ENCODE results near the gene KCNK7. TPM values are rescaled to one million over a fixed set of nuclear protein-coding genes. Genes with fewer than 3 reads are reported as not detected.

The KCNK7 gene
- total RNA-seq, 2 experiments from 2014 or later, result 4.9 to 5.0 TPM

DNA sequence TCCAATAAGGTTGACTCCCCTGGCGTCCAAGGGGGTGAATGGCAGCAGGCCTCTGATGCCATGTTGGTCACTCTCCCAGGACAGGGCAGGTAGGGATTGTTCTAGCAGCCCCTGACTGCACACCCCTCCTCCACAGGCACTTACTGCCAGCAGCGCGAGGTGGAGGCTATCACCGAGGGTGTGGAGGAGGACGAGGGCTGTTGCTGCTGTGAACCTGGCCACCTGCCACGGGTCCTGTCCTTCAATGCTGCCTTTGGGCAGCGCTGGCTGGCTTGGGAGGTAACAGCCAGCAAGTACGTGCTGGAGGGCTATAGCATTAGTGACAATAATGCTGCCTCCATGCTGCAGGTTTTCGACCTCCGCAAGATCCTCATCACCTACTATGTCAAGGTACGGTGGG, 34.6 kb upstream of the KCNK7 start:
- H3K4me1 ChIP-seq (ENCODE audit: insufficient read depth, low read length), result peaks cover 25% of the 10 kb centered on the region
- TF ChIP-seq, protein P1, sequence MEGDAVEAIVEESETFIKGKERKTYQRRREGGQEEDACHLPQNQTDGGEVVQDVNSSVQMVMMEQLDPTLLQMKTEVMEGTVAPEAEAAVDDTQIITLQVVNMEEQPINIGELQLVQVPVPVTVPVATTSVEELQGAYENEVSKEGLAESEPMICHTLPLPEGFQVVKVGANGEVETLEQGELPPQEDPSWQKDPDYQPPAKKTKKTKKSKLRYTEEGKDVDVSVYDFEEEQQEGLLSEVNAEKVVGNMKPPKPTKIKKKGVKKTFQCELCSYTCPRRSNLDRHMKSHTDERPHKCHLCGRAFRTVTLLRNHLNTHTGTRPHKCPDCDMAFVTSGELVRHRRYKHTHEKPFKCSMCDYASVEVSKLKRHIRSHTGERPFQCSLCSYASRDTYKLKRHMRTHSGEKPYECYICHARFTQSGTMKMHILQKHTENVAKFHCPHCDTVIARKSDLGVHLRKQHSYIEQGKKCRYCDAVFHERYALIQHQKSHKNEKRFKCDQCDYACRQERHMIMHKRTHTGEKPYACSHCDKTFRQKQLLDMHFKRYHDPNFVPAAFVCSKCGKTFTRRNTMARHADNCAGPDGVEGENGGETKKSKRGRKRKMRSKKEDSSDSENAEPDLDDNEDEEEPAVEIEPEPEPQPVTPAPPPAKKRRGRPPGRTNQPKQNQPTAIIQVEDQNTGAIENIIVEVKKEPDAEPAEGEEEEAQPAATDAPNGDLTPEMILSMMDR (IDR thresholded peaks at IDR 0.05), result no peak

DNA sequence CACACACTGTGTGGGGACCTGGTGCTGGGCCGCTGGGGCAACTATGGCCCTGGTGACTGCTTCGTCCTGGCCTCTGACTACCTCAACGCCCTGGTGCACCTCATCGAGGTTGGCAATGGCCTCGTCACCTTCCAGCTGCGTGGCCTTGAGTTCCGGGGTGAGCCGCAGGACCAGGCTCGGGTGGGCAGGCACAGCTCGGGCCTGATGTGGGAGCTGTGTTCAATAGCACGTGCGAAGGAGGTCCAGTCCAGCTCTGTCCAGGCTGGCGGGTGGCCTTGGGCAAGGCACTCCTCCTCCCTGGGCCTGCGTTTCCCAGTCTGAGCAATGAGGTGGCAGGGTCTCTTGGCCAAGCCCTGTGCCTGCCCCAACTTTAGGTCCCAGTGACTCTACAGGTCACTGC, 34.0 kb upstream of the KCNK7 start:
- Histone ChIP-seq H3K36me3 (ENCODE audit: insufficient read depth, low read length) (peaks cover 90% of the 10 kb centered on the region), H3K4me1 (ENCODE audit: insufficient read depth, low read length) (peaks cover 25% of the 10 kb centered on the region), H3K9me3 (ENCODE audit: control insufficient read depth in 1 of 2, insufficient read depth in 1 of 2, low read length in 2 of 2) (no peaks in the 10 kb centered on the region), H3K4me3 (ENCODE audit: low read length) (no peak overlapping the region), H3K27me3 (ENCODE audit: control insufficient read depth in 1 of 2, insufficient read depth in 2 of 2, low read length in 2 of 2) (no peaks in the 10 kb centered on the region), H3K27ac (ENCODE audit: low read depth in 1 of 2, low read length in 2 of 2) (no peak overlapping the region)
- no peak overlapping the region for H3K4me3 Mint-ChIP-seq
- H3K36me3 Mint-ChIP-seq (ENCODE audit: low read depth), result peaks cover 63% of the 10 kb centered on the region
- no peaks in the 10 kb centered on the region for H3K9me3 Mint-ChIP-seq
- H3K4me1 Mint-ChIP-seq (ENCODE audit: low read depth), result peaks cover 19% of the 10 kb centered on the region
- POLR2A ChIA-PET, result interaction anchor here (0.6 to 1.0 kb wide), 2 partner anchors 9 to 255 kb away, joined by 3 read pairs; partner anchors contain the start of gene SIPA1
- DNase-seq, result no peak
- ATAC-seq (ENCODE audit: poor library complexity), result no peak
- TF ChIP-seq, protein P1 (IDR thresholded peaks at IDR 0.05), result no peak
- H3K27me3 Mint-ChIP-seq, result no peaks in the 10 kb centered on the region
- CTCF ChIA-PET, result no interaction called here
- intact Hi-C loops (cut with DNase I, micrococcal nuclease), result loop anchor here in 1 of 2 experiments (5.0 to 10.0 kb wide), 2 partner anchors 78 to 355 kb away; no protein-coding TSS in a partner anchor
- H3K27ac Mint-ChIP-seq, result no peak overlapping the region

More for the DNA sequence above, 34.6 kb upstream of the KCNK7 start:
- H3K27ac Mint-ChIP-seq, result no peak overlapping the region
- Histone ChIP-seq H3K27ac (ENCODE audit: low read depth in 1 of 2, low read length in 2 of 2) (peak overlapping the region in 1 of 2 donors; percentile 10), H3K4me3 (ENCODE audit: low read length) (no peak overlapping the region), H3K9me3 (ENCODE audit: control insufficient read depth in 1 of 2, insufficient read depth in 1 of 2, low read length in 2 of 2) (no peaks in the 10 kb centered on the region), H3K27me3 (ENCODE audit: control insufficient read depth in 1 of 2, insufficient read depth in 2 of 2, low read length in 2 of 2) (no peaks in the 10 kb centered on the region), H3K36me3 (ENCODE audit: insufficient read depth, low read length) (peaks cover 90% of the 10 kb centered on the region)
- DNase-seq (no peak), ATAC-seq (ENCODE audit: poor library complexity) (no peak)
- ChIA-PET POLR2A (interaction anchor here (1.0 kb wide), 1 partner anchor 8 kb away, joined by 3 read pairs; the partner anchor contains the start of gene SIPA1), CTCF (no interaction called here)
- intact Hi-C loops (cut with DNase I, micrococcal nuclease), result no loop called here
- peaks cover 63% of the 10 kb centered on the region for H3K36me3 Mint-ChIP-seq (ENCODE audit: low read depth)
- H3K9me3 Mint-ChIP-seq, result no peaks in the 10 kb centered on the region
- H3K4me1 Mint-ChIP-seq (ENCODE audit: low read depth), result peaks cover 23% of the 10 kb centered on the region
- H3K27me3 Mint-ChIP-seq, result no peaks in the 10 kb centered on the region
- H3K4me3 Mint-ChIP-seq, result no peak overlapping the region

DNA sequence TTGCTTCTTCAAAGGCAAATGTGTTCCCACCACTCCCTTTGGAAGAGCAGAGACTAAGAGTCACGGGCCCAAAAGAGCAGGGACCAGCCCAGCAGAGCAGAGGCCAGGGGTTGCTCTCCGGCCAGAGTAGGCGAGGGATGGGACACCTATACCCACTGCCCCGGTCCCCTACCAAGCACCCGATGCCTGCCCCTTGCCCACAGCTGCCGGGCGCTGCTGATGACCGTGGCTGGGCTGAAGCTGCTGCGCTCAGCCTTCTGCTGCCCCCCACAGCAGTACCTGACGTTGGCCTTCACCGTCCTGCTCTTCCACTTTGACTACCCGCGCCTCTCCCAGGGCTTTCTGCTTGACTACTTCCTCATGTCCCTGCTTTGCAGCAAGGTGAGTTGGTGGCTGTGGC, 31.6 kb upstream of the KCNK7 start:
- intact Hi-C loops (cut with DNase I, micrococcal nuclease), result loop anchor here (2.0 to 10.0 kb wide), 4 partner anchors 80 to 362 kb away; no protein-coding TSS in a partner anchor
- no peaks in the 10 kb centered on the region for H3K27me3 Mint-ChIP-seq
- Histone ChIP-seq H3K9me3 (ENCODE audit: control insufficient read depth in 1 of 2, insufficient read depth in 1 of 2, low read length in 2 of 2) (no peaks in the 10 kb centered on the region), H3K36me3 (ENCODE audit: insufficient read depth, low read length) (peaks cover 92% of the 10 kb centered on the region), H3K27me3 (ENCODE audit: control insufficient read depth in 1 of 2, insufficient read depth in 2 of 2, low read length in 2 of 2) (no peaks in the 10 kb centered on the region), H3K4me3 (ENCODE audit: low read length) (no peak overlapping the region), H3K27ac (ENCODE audit: low read depth in 1 of 2, low read length in 2 of 2) (no peak overlapping the region), H3K4me1 (ENCODE audit: insufficient read depth, low read length) (peaks cover 9% of the 10 kb centered on the region)
- no peak for DNase-seq
- CTCF ChIA-PET, result no interaction called here
- TF ChIP-seq, protein P1 (IDR thresholded peaks at IDR 0.05), result no peak
- H3K4me1 Mint-ChIP-seq (ENCODE audit: low read depth), result peaks cover 10% of the 10 kb centered on the region
- POLR2A ChIA-PET, result interaction anchor here (1.5 to 1.9 kb wide), 3 partner anchors 10 to 84 kb away, joined by 4 to 9 read pairs (median 7); partner anchors contain the start of genes KAT5 and SIPA1
- no peak for ATAC-seq (ENCODE audit: poor library complexity)
- no peak overlapping the region for H3K4me3 Mint-ChIP-seq
- peaks cover 70% of the 10 kb centered on the region for H3K36me3 Mint-ChIP-seq (ENCODE audit: low read depth)
- no peaks in the 10 kb centered on the region for H3K9me3 Mint-ChIP-seq
- H3K27ac Mint-ChIP-seq, result no peak overlapping the region
